Transverse colon (tissue), 4 donors: ENCODE data around the gene C22orf31. TPM values are rescaled to one million over a fixed set of nuclear protein-coding genes. Genes with fewer than 3 reads are reported as not detected.
A peak's percentile ranks its signal among the peaks of the same experiment; 100 is the strongest.

Experiments used
- DNase-seq: peaks from one replicate; pipeline ENCODE4 v3.0.0-alpha.2; 2019
- H3K27ac ChIP-seq, 4 donors: fragments of 200-600 bp; sonication (generic); 2 replicates each; pipeline ENCODE4 v1.5.1; 2016 to 2018; ENCODE audit warnings: inconsistent platforms in 4 of 4
- H3K27me3 ChIP-seq: fragments of 200-600 bp; sonication (generic); 2 replicates; pipeline ENCODE4 v1.5.1; 2017; ENCODE audit warnings: inconsistent platforms
- H3K36me3 ChIP-seq, 4 donors: fragments of 200-600 bp; sonication (generic); 2 replicates each; pipeline ENCODE4 v1.5.1; 2017 to 2019; ENCODE audit warnings: inconsistent platforms in 4 of 4
- H3K4me1 ChIP-seq, 4 donors: fragments of 200-600 bp; sonication (generic); 2 replicates each; pipeline ENCODE4 v1.5.1; 2017 to 2020; ENCODE audit warnings: inconsistent platforms in 4 of 4
- H3K4me3 ChIP-seq, 4 donors: fragments of 200-600 bp; sonication (generic); 1 replicate in 1 of 4; 2 replicates in 3 of 4; pipeline versions ENCODE4 v1.5.1 to v1.6.1; 2017 to 2019; ENCODE audit warnings: inconsistent platforms in 4 of 4
- H3K9me3 ChIP-seq, 2 donors: fragments of 200-600 bp; sonication (generic); 2 replicates each; pipeline ENCODE4 v1.5.1; 2017 to 2019; ENCODE audit warnings: inconsistent platforms in 2 of 2
- EP300 ChIP-seq: sonication (generic); formaldehyde crosslinking; IDR thresholded peaks from one replicate; pipeline ENCODE4 v1.6.1; 2017; ENCODE audit warnings: antibody characterized with exemption, low read depth
- POLR2A ChIP-seq: fragments of 450-650 bp; IDR thresholded peaks from one replicate; pipeline ENCODE4 v1.6.1; 2016; ENCODE audit warnings: antibody characterized with exemption, mild to moderate bottlenecking, moderate library complexity
- POLR2AphosphoS5 ChIP-seq, 3 donors: sonication (generic); formaldehyde crosslinking; IDR thresholded peaks; one replicate each; pipeline ENCODE4 v1.6.1; 2016; ENCODE audit warnings: antibody characterized with exemption in 3 of 3
- WGBS, 2 donors: methylation state at CpG; one replicate each; pipeline ENCODE4 v1.1.5; 2018; ENCODE audit warnings: low coverage in 1 of 2; 5-methylcytosine and 5-hydroxymethylcytosine counted together
- in situ Hi-C, 4 donors: fragments of 200-750 bp; cut with MboI; loops; one replicate each; pipeline versions ENCODE4 v1.15.0 to v1.15.1; 2017; ENCODE audit warnings: low sequenced_read_pairs in 3 of 4, low pct_ligation_motif_present in 1 of 4, low pct_unique_long_range_greater_than_20kb in 1 of 4
- intact Hi-C: fragments of 100-400 bp; cut with DNase I; formaldehyde crosslinking; loops from one replicate; pipeline ENCODE4 v1.15.1; 2023; ENCODE audit warnings: low total_unique reads
- total RNA-seq, 4 donors: library from RNA; depleted of rRNA; stranded (reverse); fragments of >200 nt; gene quantifications; one replicate each; pipeline ENCODE4 v1.1.0, GENCODE V29; 2016
- TF ChIP-seq, protein P1 (sequence below), 5 experiments: fragments of 200-600 bp in 3 of 5; fragments of 450-650 bp in 2 of 5; sonication (generic) in 3 of 5; IDR thresholded peaks; 1 replicate in 2 of 5; 2 replicates in 3 of 5; pipeline ENCODE4 v1.5.1; 2016 to 2017; ENCODE audit warnings: antibody characterized with exemption in 5 of 5, inconsistent platforms in 3 of 5, mild to moderate bottlenecking in 2 of 5, moderate library complexity in 1 of 5

C22orf31 gene
- not detected for total RNA-seq

DNA sequence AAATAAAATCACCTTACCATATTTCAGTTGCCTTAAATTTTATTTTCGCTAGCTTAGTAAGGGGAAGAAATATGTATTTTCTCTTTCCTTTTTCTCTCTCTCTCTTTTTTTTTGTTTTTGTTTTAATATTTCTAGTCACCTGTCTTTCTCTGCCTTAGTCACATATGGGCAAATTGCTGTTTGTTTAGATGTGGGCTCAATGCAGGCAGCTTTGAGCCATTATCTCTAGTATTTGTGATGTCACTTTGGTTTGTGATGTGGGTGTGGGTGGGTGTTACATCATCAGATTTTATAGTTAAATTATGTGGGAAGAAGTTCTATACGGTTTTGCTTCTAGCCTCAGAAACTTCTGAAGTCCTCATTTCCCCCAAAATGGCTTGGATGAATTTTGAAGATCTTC, at the start of gene C22orf31:
C22orf31 (minus strand) TSS at position 59 of the 400 bp plus-strand sequence; CDS start at position 20, 39 bp downstream.
- no peak within 1 kb of the TSS for H3K4me3 ChIP-seq
- DNase-seq = no peak
- TF ChIP-seq EP300 = no peak
- TF ChIP-seq POLR2A = no peak
- TF ChIP-seq POLR2AphosphoS5 (IDR thresholded peaks at IDR 0.05) = no peak
- TF ChIP-seq, protein P1, sequence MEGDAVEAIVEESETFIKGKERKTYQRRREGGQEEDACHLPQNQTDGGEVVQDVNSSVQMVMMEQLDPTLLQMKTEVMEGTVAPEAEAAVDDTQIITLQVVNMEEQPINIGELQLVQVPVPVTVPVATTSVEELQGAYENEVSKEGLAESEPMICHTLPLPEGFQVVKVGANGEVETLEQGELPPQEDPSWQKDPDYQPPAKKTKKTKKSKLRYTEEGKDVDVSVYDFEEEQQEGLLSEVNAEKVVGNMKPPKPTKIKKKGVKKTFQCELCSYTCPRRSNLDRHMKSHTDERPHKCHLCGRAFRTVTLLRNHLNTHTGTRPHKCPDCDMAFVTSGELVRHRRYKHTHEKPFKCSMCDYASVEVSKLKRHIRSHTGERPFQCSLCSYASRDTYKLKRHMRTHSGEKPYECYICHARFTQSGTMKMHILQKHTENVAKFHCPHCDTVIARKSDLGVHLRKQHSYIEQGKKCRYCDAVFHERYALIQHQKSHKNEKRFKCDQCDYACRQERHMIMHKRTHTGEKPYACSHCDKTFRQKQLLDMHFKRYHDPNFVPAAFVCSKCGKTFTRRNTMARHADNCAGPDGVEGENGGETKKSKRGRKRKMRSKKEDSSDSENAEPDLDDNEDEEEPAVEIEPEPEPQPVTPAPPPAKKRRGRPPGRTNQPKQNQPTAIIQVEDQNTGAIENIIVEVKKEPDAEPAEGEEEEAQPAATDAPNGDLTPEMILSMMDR (IDR thresholded peaks at IDR 0.05) = no peak
- 52 to 53% methylated on average over 2 of the region's 2 CpGs for WGBS, 2 donors
- in situ Hi-C loops (no loop called here), intact Hi-C loops (no loop called here)
- no peaks in the 10 kb centered on the region for H3K36me3 ChIP-seq
- H3K4me1 ChIP-seq = no peaks in the 10 kb centered on the region
- H3K9me3 ChIP-seq = no peaks in the 10 kb centered on the region
- H3K27me3 ChIP-seq = no peaks in the 10 kb centered on the region
- H3K27ac ChIP-seq = no peak within 1 kb of the TSS

DNA sequence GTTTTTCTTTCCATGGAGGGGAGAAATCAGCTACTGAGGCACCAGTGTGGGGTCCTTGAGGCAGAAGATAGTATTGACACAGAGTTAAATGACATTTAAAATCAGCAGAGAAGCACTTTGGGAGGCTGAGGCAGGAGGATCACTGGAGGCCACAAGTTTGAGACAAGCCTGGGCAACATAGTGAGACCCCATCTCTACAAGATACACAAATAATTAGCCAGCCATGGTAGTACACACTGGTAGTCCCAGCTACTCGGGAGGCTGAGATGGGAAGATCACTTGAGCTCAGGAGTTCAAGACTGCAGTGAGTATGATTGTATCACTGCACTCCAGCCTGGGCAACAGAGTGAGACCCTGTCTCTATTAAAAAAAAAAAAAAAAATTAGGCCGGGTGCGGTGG, 49.3 kb upstream of the C22orf31 start:
- in situ Hi-C loops (no loop called here), intact Hi-C loops (no loop called here)
- DNase-seq = no peak
- Histone ChIP-seq H3K27me3 (no peaks in the 10 kb centered on the region), H3K4me3 (no peak overlapping the region), H3K4me1 (peaks cover 0 to 12% (median 7%) of the 10 kb centered on the region in 4 donors), H3K9me3 (no peaks in the 10 kb centered on the region), H3K36me3 (no peaks in the 10 kb centered on the region), H3K27ac (no peak overlapping the region)
- 80 to 100% methylated on average over 1 to 3 of the region's 3 CpGs for WGBS, 2 donors
- TF ChIP-seq, protein P1 (IDR thresholded peaks at IDR 0.05) = no peak
- no peak for TF ChIP-seq POLR2AphosphoS5 (IDR thresholded peaks at IDR 0.05)
- TF ChIP-seq POLR2A = no peak
- no peak for TF ChIP-seq EP300

DNA sequence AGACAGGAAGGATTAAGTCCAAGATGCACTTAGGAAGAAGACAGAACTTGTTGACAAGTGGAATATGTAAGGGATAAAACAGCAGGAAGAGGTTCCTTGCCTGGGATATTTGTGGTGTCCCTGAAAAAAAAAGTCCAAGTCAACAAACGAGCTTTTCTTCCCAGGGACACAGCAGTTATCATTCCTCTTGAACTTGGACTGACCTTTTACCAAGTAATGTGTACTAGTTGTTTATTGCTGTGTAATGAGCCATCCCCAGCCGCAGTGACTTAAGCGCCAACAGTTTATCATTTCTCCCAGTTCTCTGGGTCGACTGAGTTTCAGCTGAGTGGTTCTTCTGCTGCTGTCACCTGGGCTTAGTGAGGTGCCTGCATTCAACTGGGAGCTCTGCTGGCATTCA, 48.2 kb upstream of the C22orf31 start:
- peaks cover 0 to 12% (median 5%) of the 10 kb centered on the region in 4 donors for H3K4me1 ChIP-seq
- WGBS, 2 donors = 26 to 49% methylated on average over 3 to 4 of the region's 4 CpGs
- in situ Hi-C loops (no loop called here), intact Hi-C loops (no loop called here)
- H3K36me3 ChIP-seq = no peaks in the 10 kb centered on the region
- H3K9me3 ChIP-seq = no peaks in the 10 kb centered on the region
- H3K4me3 ChIP-seq = no peak overlapping the region
- H3K27me3 ChIP-seq = no peaks in the 10 kb centered on the region
- no peak for TF ChIP-seq POLR2A
- TF ChIP-seq, protein P1 (IDR thresholded peaks at IDR 0.05) = no peak
- TF ChIP-seq POLR2AphosphoS5 (IDR thresholded peaks at IDR 0.05) = peak in 1 of 3 donors; percentile 10
- no peak for TF ChIP-seq EP300
- no peak for DNase-seq
- H3K27ac ChIP-seq = peak overlapping the region in 2 of 4 donors; percentile 37 to 43

DNA sequence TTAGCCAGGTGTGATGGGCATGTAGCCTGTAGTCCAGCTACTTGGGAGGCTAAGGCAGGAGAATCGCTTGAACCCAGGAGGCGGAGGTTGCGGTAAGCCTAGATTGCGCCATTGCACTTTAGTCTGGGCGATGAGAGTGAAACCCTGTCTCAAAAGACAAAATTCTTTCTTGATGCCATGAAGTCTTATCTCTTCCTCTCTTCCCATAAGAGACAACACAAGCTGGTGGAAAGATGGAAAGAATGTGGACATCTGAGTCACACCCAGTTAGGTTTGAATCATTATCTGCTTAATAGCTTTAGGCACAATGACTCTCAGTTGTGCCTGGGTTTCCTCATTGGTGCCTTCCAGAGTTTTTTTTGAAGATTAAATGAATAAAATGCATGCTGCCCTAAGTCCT, 46.5 kb upstream of the C22orf31 start:
- Histone ChIP-seq H3K27ac (no peak overlapping the region), H3K9me3 (no peaks in the 10 kb centered on the region), H3K4me1 (peaks cover 0 to 12% (median 5%) of the 10 kb centered on the region in 4 donors), H3K27me3 (no peaks in the 10 kb centered on the region), H3K4me3 (no peak overlapping the region), H3K36me3 (no peaks in the 10 kb centered on the region)
- DNase-seq = no peak
- TF ChIP-seq POLR2AphosphoS5 (IDR thresholded peaks at IDR 0.05) = no peak
- TF ChIP-seq POLR2A = no peak
- TF ChIP-seq EP300 = no peak
- TF ChIP-seq, protein P1 (IDR thresholded peaks at IDR 0.05) = no peak
- in situ Hi-C loops = no loop called here
- 100% methylated on average over 5 of the region's 5 CpGs; no CpG with 5 or more reads in 1 of the 2 donors for WGBS, 2 donors
- intact Hi-C loops = no loop called here
